Measurements from ENCODE around the gene ESR2. TPM values are rescaled to one million over a fixed set of nuclear protein-coding genes. Genes with fewer than 3 reads are reported as not detected.
"Not testable (repeated sequence)": the region's sequence is repeated elsewhere in the genome, so short reads cannot be mapped to it uniquely, and the experiment has no call there.

The ESR2 gene
- total and polyA plus RNA-seq, 7 experiments from 2014 or later = 0.07 to 0.19 (median 0.12) TPM; not detected in 2

DNA sequence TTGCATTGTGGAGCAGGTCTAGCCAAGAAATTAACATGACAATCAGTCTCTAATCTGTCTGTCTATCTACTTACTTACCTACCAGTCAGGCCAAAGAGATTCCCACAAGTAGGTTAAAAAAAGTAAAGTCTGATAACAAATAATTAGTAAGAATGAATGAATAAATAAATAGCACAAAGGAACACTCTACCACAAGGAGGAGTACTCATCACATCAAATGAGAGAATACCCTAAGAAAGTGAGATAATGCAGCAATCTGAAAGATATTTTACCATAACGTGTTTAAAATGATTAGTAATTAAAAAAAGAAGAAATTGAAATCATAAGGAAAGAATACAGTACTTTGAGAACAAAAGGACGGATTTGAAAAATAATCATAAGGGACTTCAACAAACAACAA, 254.1 kb downstream of the ESR2 start:
- Histone ChIP-seq H3K9me3 (ENCODE audit: control insufficient read depth in 2 of 3, low read length in 3 of 3) (no peaks in the 10 kb centered on the region), H3K27me3 (ENCODE audit: control insufficient read depth in 2 of 2, insufficient read depth in 2 of 2, low read length in 2 of 2) (no peaks in the 10 kb centered on the region), H3K27ac (ENCODE audit: low read depth, low read length) (no peak overlapping the region), H3K4me1 (ENCODE audit: control insufficient read depth in 2 of 2, insufficient read depth in 2 of 2, low read length in 2 of 2) (no peaks in the 10 kb centered on the region), H3K4me3 (ENCODE audit: low read length) (no peak overlapping the region), H3K36me3 (ENCODE audit: control insufficient read depth in 2 of 3, insufficient read depth in 3 of 3, low read length in 3 of 3) (no peaks in the 10 kb centered on the region)
- no peaks in the 10 kb centered on the region for H3K27me3 Mint-ChIP-seq
- peaks cover 0 to 22% (median 11%) of the 10 kb centered on the region in 11 donors for H3K9me3 Mint-ChIP-seq
- H3K27ac Mint-ChIP-seq = no peak overlapping the region
- H3K4me1 Mint-ChIP-seq = peaks cover 0 to 5% (median 0%) of the 10 kb centered on the region in 7 donors
- DNase-seq (no peak), ATAC-seq (no peak)
- H3K4me3 Mint-ChIP-seq = no peak overlapping the region
- POLR2A ChIA-PET = no interaction called here
- intact Hi-C loops (cut with micrococcal nuclease) = no loop called here
- CTCF ChIA-PET = no interaction called here
- H3K36me3 Mint-ChIP-seq = peaks cover 13 to 72% (median 49%) of the 10 kb centered on the region in 5 donors

GRCh38 chr14:64038841-64039542, 255.2 kb downstream of the ESR2 start:
- H3K27ac Mint-ChIP-seq = no peak overlapping the region
- H3K4me1 ChIP-seq (ENCODE audit: control insufficient read depth in 2 of 2, insufficient read depth in 2 of 2, low read length in 2 of 2) = no peaks in the 10 kb centered on the region
- ChIA-PET CTCF (interaction anchor here (0.5 kb wide), 1 partner anchor 88 kb away, joined by 6 read pairs; no protein-coding TSS in a partner anchor), POLR2A (no interaction called here)
- H3K27ac ChIP-seq (ENCODE audit: low read depth, low read length) = no peak overlapping the region
- H3K9me3 Mint-ChIP-seq = peaks cover 0 to 22% (median 9%) of the 10 kb centered on the region in 11 donors
- H3K4me3 ChIP-seq (ENCODE audit: low read length) = no peak overlapping the region
- intact Hi-C loops (cut with micrococcal nuclease) = no loop called here
- no peaks in the 10 kb centered on the region for H3K27me3 Mint-ChIP-seq
- peaks cover 0 to 5% (median 0%) of the 10 kb centered on the region in 7 donors for H3K4me1 Mint-ChIP-seq
- DNase-seq = no peak
- H3K9me3 ChIP-seq (ENCODE audit: control insufficient read depth in 2 of 3, low read length in 3 of 3) = no peaks in the 10 kb centered on the region
- no peaks in the 10 kb centered on the region for H3K27me3 ChIP-seq (ENCODE audit: control insufficient read depth in 2 of 2, insufficient read depth in 2 of 2, low read length in 2 of 2)
- H3K36me3 Mint-ChIP-seq = peaks cover 20 to 70% (median 43%) of the 10 kb centered on the region in 5 donors
- no peaks in the 10 kb centered on the region for H3K36me3 ChIP-seq (ENCODE audit: control insufficient read depth in 2 of 3, insufficient read depth in 3 of 3, low read length in 3 of 3)
- no peak overlapping the region for H3K4me3 Mint-ChIP-seq
- no peak for ATAC-seq

DNA sequence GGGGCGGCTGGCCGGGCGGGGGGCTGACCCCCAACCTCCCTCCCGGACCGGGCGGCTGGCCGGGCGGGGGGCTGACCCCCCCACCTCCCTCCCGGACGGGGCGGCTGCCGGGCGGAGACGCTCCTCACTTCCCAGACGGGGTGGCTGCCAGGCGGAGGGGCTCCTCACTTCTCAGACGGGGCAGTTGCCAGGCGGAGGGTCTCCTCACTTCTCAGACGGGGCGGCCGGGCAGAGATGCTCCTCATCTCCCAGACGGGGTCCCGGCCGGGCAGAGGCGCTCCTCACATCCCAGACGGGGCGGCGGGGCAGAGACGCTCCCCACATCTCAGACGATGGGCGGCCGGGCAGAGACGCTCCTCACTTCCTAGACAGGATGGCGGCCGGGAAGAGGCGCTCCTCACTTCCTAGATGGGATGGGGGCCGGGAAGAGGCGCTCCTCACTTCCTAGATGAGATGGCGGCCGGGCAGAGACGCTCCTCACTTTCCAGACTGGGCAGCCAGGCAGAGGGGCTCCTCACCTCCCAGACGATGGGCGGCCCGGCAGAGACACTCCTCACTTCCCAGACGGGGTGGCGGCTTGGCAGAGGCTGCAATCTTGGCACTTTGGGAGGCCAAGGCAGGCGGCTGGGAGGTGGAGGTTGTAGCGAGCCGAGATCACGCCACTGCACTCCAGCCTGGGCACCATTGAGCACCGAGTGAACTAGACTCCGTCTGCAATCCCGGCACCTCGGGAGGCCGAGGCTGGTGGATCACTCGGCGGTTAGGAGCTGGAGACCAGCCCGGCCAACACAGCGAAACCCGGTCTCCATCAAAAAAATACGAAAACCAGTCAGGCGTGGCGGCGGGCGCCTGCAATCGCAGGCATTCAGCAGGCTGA, 256.1 kb downstream of the ESR2 start:
- H3K4me1 Mint-ChIP-seq; CTCF ChIA-PET; H3K27me3 Mint-ChIP-seq; H3K27me3 ChIP-seq (ENCODE audit: control insufficient read depth in 2 of 2, insufficient read depth in 2 of 2, low read length in 2 of 2); intact Hi-C loops (cut with micrococcal nuclease); H3K4me1 ChIP-seq (ENCODE audit: control insufficient read depth in 2 of 2, insufficient read depth in 2 of 2, low read length in 2 of 2); H3K4me3 ChIP-seq (ENCODE audit: low read length); ATAC-seq; DNase-seq; H3K27ac ChIP-seq (ENCODE audit: low read depth, low read length); H3K27ac Mint-ChIP-seq; H3K36me3 ChIP-seq (ENCODE audit: control insufficient read depth in 2 of 3, insufficient read depth in 3 of 3, low read length in 3 of 3); H3K9me3 ChIP-seq (ENCODE audit: control insufficient read depth in 2 of 3, low read length in 3 of 3); H3K4me3 Mint-ChIP-seq; POLR2A ChIA-PET: not testable (repeated sequence)
- H3K36me3 Mint-ChIP-seq = peaks cover 19 to 67% (median 41%) of the 10 kb centered on the region in 5 donors
- H3K9me3 Mint-ChIP-seq = peaks cover 0 to 20% (median 8%) of the 10 kb centered on the region in 11 donors

GRCh38 chr14:64035143-64035542, 259.0 kb downstream of the ESR2 start:
- H3K9me3 Mint-ChIP-seq = peaks cover 0 to 5% (median 0%) of the 10 kb centered on the region in 11 donors
- DNase-seq = no peak
- POLR2A ChIA-PET = no interaction called here
- no peak for ATAC-seq
- H3K4me3 Mint-ChIP-seq = no peak overlapping the region
- intact Hi-C loops (cut with micrococcal nuclease) = no loop called here
- H3K36me3 Mint-ChIP-seq = peaks cover 19 to 60% (median 35%) of the 10 kb centered on the region in 5 donors
- H3K27me3 ChIP-seq (ENCODE audit: control insufficient read depth in 2 of 2, insufficient read depth in 2 of 2, low read length in 2 of 2) = no peaks in the 10 kb centered on the region
- no peak overlapping the region for H3K27ac ChIP-seq (ENCODE audit: low read depth, low read length)
- CTCF ChIA-PET = no interaction called here
- no peak overlapping the region for H3K27ac Mint-ChIP-seq
- H3K4me1 ChIP-seq (ENCODE audit: control insufficient read depth in 2 of 2, insufficient read depth in 2 of 2, low read length in 2 of 2) = no peaks in the 10 kb centered on the region
- H3K27me3 Mint-ChIP-seq = no peaks in the 10 kb centered on the region
- H3K9me3 ChIP-seq (ENCODE audit: control insufficient read depth in 2 of 3, low read length in 3 of 3) = no peaks in the 10 kb centered on the region
- H3K4me1 Mint-ChIP-seq = peaks cover 0 to 2% (median 0%) of the 10 kb centered on the region in 7 donors
- H3K4me3 ChIP-seq (ENCODE audit: low read length) = no peak overlapping the region
- H3K36me3 ChIP-seq (ENCODE audit: control insufficient read depth in 2 of 3, insufficient read depth in 3 of 3, low read length in 3 of 3) = peaks cover 0 to 18% (median 11%) of the 10 kb centered on the region in 3 experiments

Small RNA genes within 50 kb of the gene (microRNA-seq; reads per million reads assigned to microRNA genes)
- not detected for gene MIR548H1 (ENCODE audit: borderline microRNAs expressed)

Other genes with a start within 250 kb of the ESR2 start
- 100 to 1,000 TPM in 1 of 5 experiments, 10 to 100 TPM in 4; 28.0 to 189 (median 30.2) TPM for gene MTHFD1, start 94.0 kb upstream of the ESR2 start, total RNA-seq
- gene MTHFD1, start 94.0 kb upstream of the ESR2 start, polyA plus RNA-seq = 10 to 100 TPM; 34.2 to 40.2 TPM
- 1 to 10 TPM in 1 of 5 experiments, under 1 TPM in 4; 0.11 to 1.7 (median 0.13) TPM for gene AKAP5, start 171.1 kb upstream of the ESR2 start, total RNA-seq
- gene AKAP5, start 171.1 kb upstream of the ESR2 start, polyA plus RNA-seq = under 1 TPM in 1 of 2 donors, not detected in 1; 0.03 TPM
- 10 to 100 TPM; 37.6 to 88.0 (median 60.6) TPM for gene ZBTB25, start 209.5 kb upstream of the ESR2 start, total RNA-seq
- gene ZBTB25, start 209.5 kb upstream of the ESR2 start, polyA plus RNA-seq = 10 to 100 TPM; 30.5 to 35.6 TPM
- 100 to 1,000 TPM in 2 of 5 experiments, 10 to 100 TPM in 3; 97.1 to 119 (median 98.4) TPM for gene ZBTB1, start 210.4 kb upstream of the ESR2 start, total RNA-seq
- 10 to 100 TPM; 42.4 to 49.7 TPM for gene ZBTB1, start 210.4 kb upstream of the ESR2 start, polyA plus RNA-seq
- gene HSPA2, start 246.4 kb upstream of the ESR2 start, total RNA-seq = 1 to 10 TPM in 1 of 5 experiments, under 1 TPM in 4; 0.32 to 2.5 (median 0.76) TPM
- under 1 TPM; 0.21 to 0.99 TPM for gene HSPA2, start 246.4 kb upstream of the ESR2 start, polyA plus RNA-seq